CD14-positive monocyte (primary cell): ENCODE data around the gene INPP5A. TPM values are rescaled to one million over a fixed set of nuclear protein-coding genes. Genes with fewer than 3 reads are reported as not detected.

Experiments
- DNase-seq, 3 donors: peaks; one replicate each; pipeline ENCODE4 v3.0.0-alpha.2; 2011 to 2022
- H2AFZ ChIP-seq: 2 replicates; pipeline ENCODE4 v1.6.0; 2012; ENCODE audit warnings: mild to moderate bottlenecking, low read depth, low read length, inconsistent platforms; ENCODE audit not compliant: insufficient read depth, poor library complexity, severe bottlenecking
- H3K27ac ChIP-seq, 2 donors: 1 replicate in 1 of 2; 2 replicates in 1 of 2; pipeline ENCODE4 v1.5.1; 2012 to 2013; ENCODE audit warnings: low read length in 2 of 2, control low read depth in 1 of 2, inconsistent platforms in 1 of 2, low read depth in 1 of 2, mild to moderate bottlenecking in 1 of 2
- H3K27me3 ChIP-seq, 2 donors: one replicate each; pipeline versions ENCODE4 v1.6.0 to v1.6.1; 2011 to 2013; ENCODE audit warnings: low read length in 2 of 2; ENCODE audit not compliant: control insufficient read depth in 2 of 2, insufficient read depth in 2 of 2
- H3K36me3 ChIP-seq, 2 donors: replicated peaks in 1 of 2; 1 replicate in 1 of 2; 2 replicates in 1 of 2; pipeline versions ENCODE4 v1.5.1 to v1.6.1; 2012 to 2013; ENCODE audit warnings: low read length in 2 of 2, control low read depth in 1 of 2, inconsistent platforms in 1 of 2, mild to moderate bottlenecking in 1 of 2; ENCODE audit not compliant: insufficient read depth in 2 of 2, control insufficient read depth in 1 of 2
- H3K4me1 ChIP-seq, 2 donors: 1 replicate in 1 of 2; 2 replicates in 1 of 2; pipeline versions ENCODE4 v1.5.1 to v1.6.1; 2012 to 2013; ENCODE audit warnings: low read length in 2 of 2, control low read depth in 1 of 2, inconsistent platforms in 1 of 2, mild to moderate bottlenecking in 1 of 2, moderate library complexity in 1 of 2; ENCODE audit not compliant: insufficient read depth in 2 of 2, control insufficient read depth in 1 of 2
- H3K4me2 ChIP-seq: replicated peaks from 2 replicates; pipeline ENCODE3; 2012; ENCODE audit warnings: low read length, moderate library complexity, mild to moderate bottlenecking; ENCODE audit not compliant: poor library complexity, severe bottlenecking; ENCODE audit errors: extremely low read depth
- H3K4me3 ChIP-seq, 3 experiments: fragments of 200-600 bp in 1 of 3; sonication (generic) in 1 of 3; replicated peaks in 1 of 3; 1 replicate in 2 of 3; 2 replicates in 1 of 3; pipeline ENCODE4 v1.5.1; 2011 to 2013; ENCODE audit warnings: low read length in 3 of 3, mild to moderate bottlenecking in 3 of 3, control low read depth in 2 of 3, low read depth in 2 of 3, inconsistent platforms in 1 of 3, moderate library complexity in 1 of 3
- H3K79me2 ChIP-seq: 2 replicates; pipeline ENCODE4 v1.6.0; 2012; ENCODE audit warnings: mild to moderate bottlenecking, control low read depth, inconsistent platforms, low read length, moderate library complexity; ENCODE audit not compliant: insufficient read depth
- H3K9ac ChIP-seq: 2 replicates; pipeline ENCODE4 v1.6.0; 2017; ENCODE audit warnings: low read length, mild to moderate bottlenecking; ENCODE audit not compliant: insufficient read depth, poor library complexity, severe bottlenecking
- H3K9me3 ChIP-seq, 2 donors: replicated peaks in 1 of 2; 1 replicate in 1 of 2; 2 replicates in 1 of 2; pipeline versions ENCODE4 v1.5.1 to v1.6.1; 2012 to 2013; ENCODE audit warnings: low read length in 2 of 2, control low read depth in 1 of 2; ENCODE audit not compliant: control insufficient read depth in 1 of 2, insufficient read depth in 1 of 2
- H4K20me1 ChIP-seq: 2 replicates; pipeline ENCODE4 v1.6.0; 2012; ENCODE audit warnings: mild to moderate bottlenecking, low read length, control low read depth, moderate library complexity; ENCODE audit not compliant: insufficient read depth
- H3K27ac Mint-ChIP-seq, 7 donors: one replicate each; pipeline ENCODE4 v1.8.0; 2020; ENCODE audit warnings: mild to moderate bottlenecking in 7 of 7, mixed read lengths in 7 of 7, moderate library complexity in 6 of 7, inconsistent platforms in 2 of 7
- H3K27me3 Mint-ChIP-seq, 3 donors: one replicate each; pipeline ENCODE4 v1.8.0; 2021 to 2022; ENCODE audit warnings: low read depth in 3 of 3, mild to moderate bottlenecking in 3 of 3, mixed read lengths in 3 of 3, moderate library complexity in 3 of 3, inconsistent platforms in 1 of 3
- H3K36me3 Mint-ChIP-seq, 2 donors: one replicate each; pipeline ENCODE4 v1.8.0; 2020; ENCODE audit warnings: mixed read lengths in 2 of 2, inconsistent platforms in 1 of 2, mild to moderate bottlenecking in 1 of 2
- H3K4me1 Mint-ChIP-seq: one replicate; pipeline ENCODE4 v1.8.0; 2020; ENCODE audit warnings: mild to moderate bottlenecking, mixed read lengths
- H3K4me3 Mint-ChIP-seq, 2 donors: one replicate each; pipeline ENCODE4 v1.8.0; 2020; ENCODE audit warnings: mild to moderate bottlenecking in 2 of 2, mixed read lengths in 2 of 2, moderate library complexity in 1 of 2
- H3K9me3 Mint-ChIP-seq, 7 donors: one replicate each; pipeline ENCODE4 v1.8.0; 2020 to 2022; ENCODE audit warnings: mixed read lengths in 7 of 7, mild to moderate bottlenecking in 6 of 7, moderate library complexity in 6 of 7, inconsistent platforms in 2 of 7
- WGBS: methylation state at CpG from one replicate; pipeline ENCODE4 v1.1.5; 2013; ENCODE audit warnings: missing lambda C conversion rate; ENCODE audit not compliant: insufficient coverage; 5-methylcytosine and 5-hydroxymethylcytosine counted together
- intact Hi-C, 2 donors: fragments of 100-400 bp; cut with micrococcal nuclease; formaldehyde crosslinking; loops; one replicate each; pipeline versions ENCODE4 v1.15.0 to v1.15.1; 2023
- polyA plus RNA-seq, 3 donors: library from polyadenylated mRNA; depleted of rRNA in 1 of 3; unstranded in 2 of 3; stranded (reverse) in 1 of 3; fragments of 300-500 nt in 2 of 3; fragments of >200 nt in 1 of 3; fragmentation: Illumina TruSeq in 2 of 3; gene quantifications; 1 replicate in 2 of 3; 2 replicates in 1 of 3; pipeline ENCODE4 v1.2.3, GENCODE V29; 2012 to 2021
- TF ChIP-seq, protein P1 (sequence below): fragments of 200-600 bp; IDR thresholded peaks from one replicate; pipeline ENCODE4 v1.8.0; 2022; ENCODE audit warnings: antibody characterized with exemption, mild to moderate bottlenecking

INPP5A gene
- polyA plus RNA-seq, 3 donors, result 0.87 to 17.2 (median 2.9) TPM

DNA sequence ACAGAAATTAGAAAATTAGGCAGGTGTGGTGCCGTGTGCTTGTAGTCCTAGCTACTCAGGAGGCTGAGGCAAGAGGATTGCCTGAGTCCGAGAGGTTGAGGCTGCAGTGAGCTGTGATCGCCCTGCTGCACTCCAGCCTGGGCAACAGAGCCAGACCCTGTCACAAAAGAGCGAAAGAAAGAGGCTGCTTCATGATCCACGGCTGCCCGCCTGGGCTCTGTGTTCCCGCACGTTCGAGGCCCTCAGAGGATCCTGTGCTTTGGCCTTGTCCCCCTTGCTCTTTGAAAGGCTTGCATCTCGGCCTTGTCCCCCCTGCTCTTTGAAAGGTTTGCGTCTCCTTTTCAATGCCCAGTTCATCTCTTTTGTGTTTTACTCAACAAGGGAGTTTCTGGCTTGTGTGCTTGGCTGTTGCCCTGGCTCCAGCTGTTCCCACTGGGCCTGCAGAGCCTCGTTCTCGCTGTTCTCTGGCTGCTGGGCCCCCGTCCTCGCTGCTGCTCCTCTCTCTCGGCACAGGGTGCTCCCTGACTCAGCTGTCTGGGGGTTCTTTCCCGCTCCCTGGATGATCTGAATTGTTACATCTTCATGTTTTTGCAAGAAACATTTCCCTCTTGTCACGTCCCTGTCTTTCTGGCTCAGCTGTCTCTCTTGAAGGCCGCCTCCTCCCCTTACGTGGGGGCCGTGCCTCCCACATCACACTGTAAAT is 45.1 kb upstream of the INPP5A start:
- no peak for DNase-seq
- no peaks in the 10 kb centered on the region for H3K27me3 ChIP-seq
- intact Hi-C loops, result no loop called here
- H3K4me1 ChIP-seq, result peaks cover 6 to 12% of the 10 kb centered on the region in 2 donors
- Mint-ChIP-seq H3K27ac (no peak overlapping the region), H3K9me3 (peaks cover 0 to 24% (median 3%) of the 10 kb centered on the region in 7 donors), H3K4me3 (no peak overlapping the region), H3K36me3 (no peaks in the 10 kb centered on the region), H3K4me1 (peaks cover 15% of the 10 kb centered on the region), H3K27me3 (peaks cover 2 to 6% (median 6%) of the 10 kb centered on the region in 3 donors)
- no peak overlapping the region for H3K27ac ChIP-seq
- peaks cover 0 to 14% of the 10 kb centered on the region in 2 donors for H3K9me3 ChIP-seq
- H3K36me3 ChIP-seq, result no peaks in the 10 kb centered on the region
- H4K20me1 ChIP-seq, result no peaks in the 10 kb centered on the region
- no peak overlapping the region for H3K4me3 ChIP-seq
- no peak overlapping the region for H3K4me2 ChIP-seq
- H3K9ac ChIP-seq, result no peak overlapping the region
- WGBS, result 97% methylated on average over 21 of the region's 21 CpGs
- TF ChIP-seq, protein P1, sequence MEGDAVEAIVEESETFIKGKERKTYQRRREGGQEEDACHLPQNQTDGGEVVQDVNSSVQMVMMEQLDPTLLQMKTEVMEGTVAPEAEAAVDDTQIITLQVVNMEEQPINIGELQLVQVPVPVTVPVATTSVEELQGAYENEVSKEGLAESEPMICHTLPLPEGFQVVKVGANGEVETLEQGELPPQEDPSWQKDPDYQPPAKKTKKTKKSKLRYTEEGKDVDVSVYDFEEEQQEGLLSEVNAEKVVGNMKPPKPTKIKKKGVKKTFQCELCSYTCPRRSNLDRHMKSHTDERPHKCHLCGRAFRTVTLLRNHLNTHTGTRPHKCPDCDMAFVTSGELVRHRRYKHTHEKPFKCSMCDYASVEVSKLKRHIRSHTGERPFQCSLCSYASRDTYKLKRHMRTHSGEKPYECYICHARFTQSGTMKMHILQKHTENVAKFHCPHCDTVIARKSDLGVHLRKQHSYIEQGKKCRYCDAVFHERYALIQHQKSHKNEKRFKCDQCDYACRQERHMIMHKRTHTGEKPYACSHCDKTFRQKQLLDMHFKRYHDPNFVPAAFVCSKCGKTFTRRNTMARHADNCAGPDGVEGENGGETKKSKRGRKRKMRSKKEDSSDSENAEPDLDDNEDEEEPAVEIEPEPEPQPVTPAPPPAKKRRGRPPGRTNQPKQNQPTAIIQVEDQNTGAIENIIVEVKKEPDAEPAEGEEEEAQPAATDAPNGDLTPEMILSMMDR, result no peak
- no peak overlapping the region for H2AFZ ChIP-seq
- H3K79me2 ChIP-seq, result no peaks in the 10 kb centered on the region

DNA sequence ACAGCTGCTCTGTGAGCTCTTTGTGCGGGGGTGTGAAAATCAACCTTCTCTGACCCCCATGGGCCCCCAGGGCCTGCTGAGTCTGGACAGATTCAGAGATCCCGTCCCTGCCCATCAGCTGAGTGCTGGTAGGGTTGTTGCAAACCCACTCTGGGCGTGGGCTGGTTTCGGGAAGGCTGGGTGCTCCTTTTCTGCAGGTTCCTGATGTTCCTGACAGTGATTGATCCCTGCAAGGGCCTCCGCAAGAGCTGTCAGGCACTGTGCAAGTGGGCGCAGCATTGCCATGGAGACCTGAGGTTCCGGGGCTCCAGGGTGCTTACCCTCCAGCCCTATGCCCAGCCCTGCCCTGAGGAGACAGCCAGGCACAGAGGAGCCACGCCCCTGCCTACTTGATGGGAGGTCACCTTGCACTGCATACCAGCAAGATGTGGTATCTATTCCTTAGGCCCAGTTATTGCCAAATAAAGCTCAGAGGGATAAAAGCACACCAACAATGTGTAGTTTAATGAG is 44.3 kb upstream of the INPP5A start:
- H3K4me2 ChIP-seq, result no peak overlapping the region
- Mint-ChIP-seq H3K27me3 (peaks cover 2 to 8% (median 8%) of the 10 kb centered on the region in 3 donors), H3K36me3 (no peaks in the 10 kb centered on the region), H3K27ac (peak overlapping the region in 1 of 7 donors; percentile 41), H3K4me1 (peaks cover 21% of the 10 kb centered on the region), H3K4me3 (no peak overlapping the region), H3K9me3 (peaks cover 0 to 24% (median 3%) of the 10 kb centered on the region in 7 donors)
- H3K9ac ChIP-seq, result no peak overlapping the region
- TF ChIP-seq, protein P1, result no peak
- WGBS, result 96% methylated on average over 7 of the region's 8 CpGs
- peaks cover 15 to 20% of the 10 kb centered on the region in 2 donors for H3K4me1 ChIP-seq
- H3K9me3 ChIP-seq, result peaks cover 0 to 14% of the 10 kb centered on the region in 2 donors
- no peak overlapping the region for H3K27ac ChIP-seq
- no peaks in the 10 kb centered on the region for H4K20me1 ChIP-seq
- intact Hi-C loops, result no loop called here
- no peak overlapping the region for H2AFZ ChIP-seq
- H3K27me3 ChIP-seq, result no peaks in the 10 kb centered on the region
- H3K36me3 ChIP-seq, result no peaks in the 10 kb centered on the region
- no peak overlapping the region for H3K4me3 ChIP-seq
- H3K79me2 ChIP-seq, result no peaks in the 10 kb centered on the region
- DNase-seq, result no peak
